OCI-LY7 (cell line): ENCODE data around the gene MALRD1.

Experiments used
- CTCF ChIP-seq: fragments of 200-600 bp; sonication (generic); conservative IDR thresholded peaks from 2 replicates; pipeline ENCODE4 v1.5.1; 2014; ENCODE audit warnings: mild to moderate bottlenecking, antibody characterized with exemption, low read length, moderate library complexity, mixed read lengths
- EZH2phosphoT487 ChIP-seq: fragments of 200-600 bp; sonication (generic); IDR thresholded peaks from 2 replicates; pipeline ENCODE4 v1.6.1; 2018; ENCODE audit warnings: low read depth, borderline replicate concordance, mild to moderate bottlenecking, mixed run types, antibody characterized with exemption, low read length, moderate library complexity, mixed read lengths

- TF ChIP-seq CTCF, result no peak
- no peak for TF ChIP-seq EZH2phosphoT487
Measured at GRCh38 chr10:19417740-19418139, 369.1 kb downstream of the MALRD1 start.
